GM18508 (cell line): ENCODE data around the gene ADGRF5.
"Not testable (repeated sequence)": the region's sequence is repeated elsewhere in the genome, so short reads cannot be mapped to it uniquely, and the experiment has no call there.

Source experiments
- ATAC-seq: cut with Tn5 transposase; IDR thresholded peaks from one replicate; pipeline ENCODE4 v1.9.1; 2021; ENCODE audit warnings: moderate number of reproducible peaks; ENCODE audit not compliant: insufficient read depth, unreplicated experiment

ADGRF5 gene

DNA sequence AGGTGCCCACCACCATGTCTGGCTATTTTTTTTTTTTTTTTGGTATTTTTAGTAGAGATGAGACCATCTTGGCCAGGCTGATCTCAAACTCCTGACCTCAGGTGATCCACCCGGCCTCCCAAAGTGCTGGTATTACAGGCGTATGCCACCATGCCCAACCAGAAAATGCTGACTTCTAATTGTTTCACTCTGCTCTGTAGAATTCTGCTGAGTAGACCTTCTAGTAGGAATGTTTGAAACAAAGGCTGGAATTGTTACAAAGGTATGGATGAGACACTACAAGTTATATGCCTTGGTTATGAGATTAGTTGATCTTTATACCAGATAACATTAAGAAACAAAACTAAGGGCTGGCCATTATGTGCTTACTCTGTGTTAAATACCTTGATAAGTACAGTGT lies 83.7 kb downstream of the ADGRF5 start:
- ATAC-seq: no peak

DNA sequence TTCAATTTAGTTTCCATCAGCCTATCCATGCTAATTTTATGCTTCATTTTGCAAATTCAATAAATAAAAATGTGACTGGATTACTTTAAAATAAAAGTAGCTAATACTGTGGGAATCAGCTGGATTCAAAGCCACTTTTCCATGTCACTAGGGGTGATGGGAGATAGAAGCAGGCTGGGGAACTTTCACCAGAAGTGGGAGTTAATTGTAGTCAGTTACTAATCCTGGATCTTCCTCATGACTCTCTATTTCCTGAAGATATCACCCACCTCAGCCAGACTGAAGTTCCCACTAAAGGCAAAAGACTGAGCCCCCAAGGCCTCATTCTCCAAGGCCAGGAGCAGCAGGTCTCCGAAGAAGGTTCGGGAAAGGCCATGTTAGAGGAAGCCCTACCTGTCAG lies 86.7 kb downstream of the ADGRF5 start:
- not testable (repeated sequence) for ATAC-seq

DNA sequence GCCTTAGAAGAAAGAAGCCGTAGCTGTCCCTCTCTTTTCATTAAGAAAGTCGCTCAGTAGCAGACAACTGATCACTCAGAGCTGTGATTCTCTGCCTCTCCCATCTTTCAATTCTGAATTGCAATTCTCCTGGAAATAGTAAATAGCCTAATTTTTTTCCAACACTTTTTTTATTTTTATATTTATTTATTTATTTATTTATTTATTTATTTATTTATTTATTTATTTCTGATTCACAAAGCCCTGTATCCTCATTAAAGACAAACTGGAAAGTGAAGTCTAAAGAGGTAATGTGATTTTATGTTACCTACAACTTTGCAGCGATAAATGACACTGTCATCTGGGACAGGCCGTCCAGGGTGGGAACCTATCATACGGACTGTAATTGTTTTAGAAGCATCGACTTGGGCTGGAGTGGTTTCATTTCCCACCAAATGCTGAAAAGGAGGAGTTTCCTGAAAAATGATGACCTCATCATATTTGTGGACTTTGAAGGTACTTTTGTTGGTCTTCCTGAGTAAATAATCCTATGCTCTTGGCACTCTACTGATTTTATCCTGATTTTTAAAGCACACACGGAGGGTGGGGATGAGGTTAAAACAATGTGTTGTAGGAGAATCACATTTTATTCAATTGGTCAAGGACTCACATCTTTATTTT lies 87.4 kb downstream of the ADGRF5 start:
- ATAC-seq: not testable (repeated sequence)

DNA sequence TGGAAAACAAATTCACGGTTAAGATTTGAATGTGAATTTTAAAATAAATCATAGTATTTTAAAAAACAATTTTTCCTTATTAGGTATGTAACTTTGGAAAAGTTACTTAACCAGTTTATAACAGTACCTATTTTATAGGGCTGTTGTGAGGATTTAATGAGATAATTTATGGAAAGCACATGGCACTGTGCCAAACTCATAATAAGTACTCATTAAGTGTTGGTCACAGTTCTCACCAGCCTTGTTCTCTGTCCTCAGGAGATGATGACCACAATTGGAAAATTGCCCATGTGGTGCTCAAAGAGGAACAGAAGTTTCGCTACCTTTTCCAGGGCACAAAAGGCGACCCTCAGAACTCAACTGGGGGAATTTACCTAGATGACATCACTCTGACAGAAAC lies 88.9 kb downstream of the ADGRF5 start:
- ATAC-seq: no peak

DNA sequence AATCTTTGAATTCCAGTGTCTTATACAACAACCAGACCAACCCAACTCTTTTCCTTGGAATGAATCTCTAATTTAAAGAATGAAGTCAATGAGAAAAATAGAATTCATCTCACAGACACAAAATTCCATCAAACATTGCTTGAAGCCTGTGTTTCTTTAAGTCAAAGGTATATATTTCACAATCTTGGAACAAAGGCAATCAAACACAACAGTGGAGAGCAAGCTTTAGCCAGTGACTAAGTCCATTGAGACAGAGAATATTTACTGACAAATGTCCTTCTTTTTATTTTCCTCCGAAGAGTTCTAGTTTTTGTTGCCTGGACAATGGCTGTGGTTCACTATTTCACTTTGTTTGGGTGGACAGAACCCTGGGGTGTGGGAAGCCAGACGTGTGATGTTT lies 92.8 kb downstream of the ADGRF5 start:
- no peak for ATAC-seq

DNA sequence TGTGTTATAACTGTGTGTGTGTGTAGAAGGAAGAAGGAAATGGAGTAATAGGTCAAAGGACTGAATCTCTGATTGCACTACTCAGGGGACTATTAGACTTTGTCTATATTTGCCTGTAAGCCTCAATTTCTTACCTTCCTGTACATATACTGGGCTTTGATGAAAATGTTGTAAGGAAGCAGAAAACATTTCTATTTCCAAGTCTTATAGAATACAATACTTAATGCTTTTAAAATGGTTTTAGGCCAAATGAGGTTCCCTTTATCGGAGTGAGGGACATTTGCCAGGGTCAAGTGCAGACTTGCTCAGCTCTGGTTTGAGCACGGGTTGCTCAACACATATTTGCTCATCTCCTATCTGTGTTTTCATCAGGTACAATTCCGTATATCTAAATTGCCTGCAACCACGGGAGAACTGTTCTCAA lies 100.3 kb downstream of the ADGRF5 start:
- ATAC-seq: no peak

DNA sequence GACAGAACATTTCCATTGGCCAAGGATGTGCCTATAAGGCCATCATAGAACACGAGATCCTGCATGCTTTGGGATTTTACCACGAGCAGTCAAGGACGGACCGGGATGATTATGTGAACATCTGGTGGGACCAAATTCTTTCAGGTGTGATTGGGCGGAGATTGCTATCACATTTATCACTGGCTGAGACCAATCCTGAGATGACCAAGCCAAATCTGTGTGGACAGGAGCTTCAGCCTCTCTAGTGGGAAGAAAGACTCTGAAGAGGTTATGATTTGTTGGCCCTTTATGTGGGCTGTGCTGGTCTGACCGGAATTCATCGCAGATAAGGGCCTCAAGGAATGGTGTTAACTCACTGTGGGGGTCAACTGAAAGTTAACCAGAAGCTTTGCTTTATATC lies 102.2 kb downstream of the ADGRF5 start:
- no peak for ATAC-seq

DNA sequence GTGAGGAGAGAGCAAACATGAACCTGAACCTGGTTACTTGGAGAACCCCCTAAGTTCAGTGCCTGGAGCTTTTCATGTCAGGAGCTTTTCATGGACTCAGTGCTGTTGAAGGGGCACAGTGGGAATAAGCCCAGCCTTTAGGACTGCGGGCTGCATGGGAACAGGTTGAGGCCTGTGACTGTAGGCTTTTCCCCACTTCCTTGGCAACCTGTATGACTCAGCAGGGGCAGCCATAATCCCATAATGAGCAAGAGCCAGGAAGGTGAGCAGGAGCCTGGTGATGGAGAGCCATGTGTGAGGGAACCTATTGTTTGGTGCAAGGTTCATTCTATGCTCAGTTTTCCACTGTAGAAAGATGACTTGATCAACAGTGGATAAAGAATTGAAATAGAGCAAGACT lies 105.1 kb downstream of the ADGRF5 start:
- no peak for ATAC-seq

DNA sequence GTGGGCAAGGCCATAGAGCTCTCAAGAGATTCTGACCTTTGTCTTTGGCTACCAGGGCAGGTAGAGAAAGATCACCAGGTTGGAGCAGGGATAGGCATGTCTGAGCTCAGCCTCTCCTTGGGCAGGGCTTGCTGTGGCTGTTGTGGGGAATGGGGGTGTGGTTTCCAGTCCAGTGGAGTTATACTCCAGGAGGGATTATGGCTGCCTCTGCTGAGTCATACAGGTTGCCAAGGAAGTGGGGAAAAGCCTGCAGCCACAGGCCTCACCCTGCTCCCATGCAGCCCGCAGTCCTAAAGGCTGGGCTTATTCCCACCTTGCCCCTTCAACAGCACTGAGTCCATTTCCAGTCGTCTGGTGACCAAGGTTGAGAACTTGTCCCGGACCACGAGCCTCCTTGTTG lies 106.6 kb downstream of the ADGRF5 start:
- no peak for ATAC-seq

DNA sequence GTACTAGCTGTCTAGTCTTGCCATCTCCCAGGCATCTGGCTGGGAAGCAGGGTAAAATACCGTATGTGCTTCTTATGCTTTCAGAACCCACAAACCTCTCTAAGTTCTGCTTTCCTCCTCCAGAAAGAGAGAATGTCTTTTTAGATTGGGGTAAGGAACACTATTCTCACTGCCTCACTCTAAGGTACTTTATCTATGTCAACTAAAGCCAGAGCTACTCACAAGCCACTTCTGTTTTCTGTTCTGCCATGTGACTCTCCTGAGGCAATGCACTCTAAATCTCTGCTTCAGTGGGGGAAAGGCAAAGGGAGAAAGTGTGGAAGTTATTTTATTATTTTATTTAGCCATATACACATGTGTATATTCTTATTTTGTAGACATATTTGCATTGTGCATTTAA lies 112.9 kb downstream of the ADGRF5 start:
- no peak for ATAC-seq
